ENCODE results near the gene INPPL1.

DNA sequence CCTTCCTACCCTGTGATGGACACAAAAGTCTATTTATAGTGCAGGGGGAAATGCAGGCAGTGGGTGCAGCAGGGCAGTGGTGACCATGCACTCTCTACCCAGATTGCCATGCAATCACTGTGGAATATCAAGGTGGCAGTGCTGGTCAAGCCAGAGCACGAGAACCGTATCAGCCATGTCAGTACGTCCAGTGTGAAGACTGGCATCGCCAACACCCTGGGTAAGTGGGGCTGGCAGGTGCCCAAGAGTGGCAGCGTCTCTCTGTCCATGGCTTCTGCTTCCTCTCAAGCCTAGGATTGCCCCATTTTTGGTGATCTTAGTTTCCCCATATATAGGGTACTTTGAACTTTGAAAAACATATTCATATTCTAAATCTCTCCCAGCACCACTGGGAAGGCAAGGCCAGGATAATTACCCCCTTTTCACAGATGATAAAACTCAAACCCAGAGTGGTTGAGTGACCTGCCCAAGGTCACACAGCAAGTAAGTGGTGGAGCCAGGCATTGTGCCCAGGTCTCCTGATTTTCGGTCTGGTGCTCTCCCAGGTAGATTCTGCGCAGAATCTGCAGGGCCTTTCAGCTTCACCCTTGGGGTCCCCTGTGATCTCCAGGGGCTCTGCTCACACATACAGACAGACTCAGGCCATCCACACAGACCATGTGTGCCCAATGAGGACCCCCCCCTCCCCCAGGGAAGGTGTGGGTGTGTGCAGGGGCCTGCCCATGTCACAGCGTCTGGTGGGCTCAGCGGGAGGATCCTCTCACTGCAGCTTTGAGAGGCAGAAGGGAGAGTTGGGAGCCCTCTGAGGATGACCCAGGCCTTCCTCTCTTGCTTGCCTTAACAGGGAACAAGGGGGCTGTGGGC lies 7.1 kb downstream of the INPPL1 start:
- TF ChIP-seq CTCF (IDR thresholded peaks at IDR 0.05; ENCODE audit: low read depth, low read length) (no peak), EZH2phosphoT487 (IDR thresholded peaks at IDR 0.05; ENCODE audit: low read depth) (no peak)
